HEK293 (cell line): Measurements from ENCODE around the gene PNPLA6.
A peak's percentile ranks its signal among the peaks of the same experiment; 100 is the strongest.

Experiments
- EGR2 ChIP-seq: fragments of 450-650 bp; formaldehyde crosslinking; IDR thresholded peaks from 2 replicates; pipeline ENCODE4 v1.5.1; 2016; ENCODE audit warnings: low read depth, missing biosample characterization, missing genetic modification characterization
- FEZF1 ChIP-seq: fragments of 450-650 bp; formaldehyde crosslinking; IDR thresholded peaks from 2 replicates; pipeline ENCODE4 v1.5.1; 2016; ENCODE audit warnings: missing biosample characterization, missing genetic modification characterization
- IKZF3 ChIP-seq: fragments of 450-650 bp; IDR thresholded peaks from 2 replicates; pipeline ENCODE4 v1.5.0; 2018; ENCODE audit warnings: missing biosample characterization, mild to moderate bottlenecking, missing genetic modification characterization, moderate library complexity
- KLF1 ChIP-seq: fragments of 450-650 bp; formaldehyde crosslinking; IDR thresholded peaks from 2 replicates; pipeline ENCODE4 v1.5.1; 2016; ENCODE audit warnings: missing biosample characterization, missing genetic modification characterization
- KLF9 ChIP-seq: fragments of 450-650 bp; formaldehyde crosslinking; IDR thresholded peaks from 2 replicates; pipeline ENCODE4 v1.5.1; 2016; ENCODE audit warnings: missing biosample characterization, missing genetic modification characterization, low read depth
- MYNN ChIP-seq: fragments of 450-650 bp; formaldehyde crosslinking; IDR thresholded peaks from 2 replicates; pipeline ENCODE4 v1.5.1; 2016; ENCODE audit warnings: missing biosample characterization, missing genetic modification characterization, borderline replicate concordance
- PRDM10 ChIP-seq: fragments of 450-650 bp; formaldehyde crosslinking; IDR thresholded peaks from 2 replicates; pipeline ENCODE4 v1.5.1; 2016; ENCODE audit warnings: missing biosample characterization, missing genetic modification characterization
- PRDM6 ChIP-seq: fragments of 450-650 bp; formaldehyde crosslinking; IDR thresholded peaks from 2 replicates; pipeline ENCODE4 v1.5.1; 2017; ENCODE audit warnings: missing biosample characterization, missing genetic modification characterization
- SP3 ChIP-seq: fragments of 450-650 bp; formaldehyde crosslinking; IDR thresholded peaks from 2 replicates; pipeline ENCODE4 v1.5.1; 2016; ENCODE audit warnings: missing biosample characterization, missing genetic modification characterization
- ZFP41 ChIP-seq: fragments of 450-650 bp; formaldehyde crosslinking; IDR thresholded peaks from 2 replicates; pipeline ENCODE4 v1.5.1; 2016; ENCODE audit warnings: missing biosample characterization, missing genetic modification characterization, borderline replicate concordance
- ZIC2 ChIP-seq: fragments of 450-650 bp; formaldehyde crosslinking; IDR thresholded peaks from 2 replicates; pipeline ENCODE4 v1.5.1; 2016; ENCODE audit warnings: missing biosample characterization, missing genetic modification characterization
- ZNF221 ChIP-seq: fragments of 450-650 bp; formaldehyde crosslinking; IDR thresholded peaks from 2 replicates; pipeline ENCODE4 v1.5.1; 2017; ENCODE audit warnings: missing biosample characterization, missing genetic modification characterization, borderline replicate concordance
- ZNF239 ChIP-seq: fragments of 450-650 bp; formaldehyde crosslinking; IDR thresholded peaks from 2 replicates; pipeline ENCODE4 v1.5.1; 2016; ENCODE audit warnings: missing biosample characterization, missing genetic modification characterization
- ZNF248 ChIP-seq: fragments of 450-650 bp; formaldehyde crosslinking; IDR thresholded peaks from 2 replicates; pipeline ENCODE4 v1.5.1; 2017; ENCODE audit warnings: missing biosample characterization, missing genetic modification characterization
- ZNF37A ChIP-seq: fragments of 450-650 bp; IDR thresholded peaks from 2 replicates; pipeline ENCODE4 v1.5.1; 2018; ENCODE audit warnings: missing biosample characterization, missing genetic modification characterization
- ZNF394 ChIP-seq: fragments of 450-650 bp; formaldehyde crosslinking; IDR thresholded peaks from 2 replicates; pipeline ENCODE4 v1.5.1; 2016; ENCODE audit warnings: missing biosample characterization, missing genetic modification characterization, mild to moderate bottlenecking, moderate library complexity, borderline replicate concordance
- ZNF473 ChIP-seq: fragments of 450-650 bp; formaldehyde crosslinking; IDR thresholded peaks from 2 replicates; pipeline ENCODE4 v1.5.1; 2017; ENCODE audit warnings: missing biosample characterization, missing genetic modification characterization
- ZNF571 ChIP-seq: fragments of 450-650 bp; formaldehyde crosslinking; IDR thresholded peaks from 2 replicates; pipeline ENCODE4 v1.5.0; 2017; ENCODE audit warnings: missing biosample characterization, missing genetic modification characterization
- ZNF610 ChIP-seq: fragments of 450-650 bp; formaldehyde crosslinking; IDR thresholded peaks from 2 replicates; pipeline ENCODE4 v1.5.1; 2016; ENCODE audit warnings: missing biosample characterization, missing genetic modification characterization, borderline replicate concordance
- TF ChIP-seq, protein P1 (sequence below): fragments of 450-650 bp; formaldehyde crosslinking; IDR thresholded peaks from 2 replicates; pipeline ENCODE4 v1.5.1; 2016; ENCODE audit warnings: missing biosample characterization, missing genetic modification characterization
- TF ChIP-seq, protein P2 (sequence below): fragments of 450-650 bp; formaldehyde crosslinking; IDR thresholded peaks from 2 replicates; pipeline ENCODE4 v1.5.1; 2017; ENCODE audit warnings: missing biosample characterization, missing genetic modification characterization
- TF ChIP-seq, protein P3 (sequence below): fragments of 450-650 bp; formaldehyde crosslinking; conservative IDR thresholded peaks from 2 replicates; pipeline ENCODE4 v1.5.1; 2016; ENCODE audit warnings: low read depth, missing biosample characterization, missing genetic modification characterization

The PNPLA6 gene

DNA sequence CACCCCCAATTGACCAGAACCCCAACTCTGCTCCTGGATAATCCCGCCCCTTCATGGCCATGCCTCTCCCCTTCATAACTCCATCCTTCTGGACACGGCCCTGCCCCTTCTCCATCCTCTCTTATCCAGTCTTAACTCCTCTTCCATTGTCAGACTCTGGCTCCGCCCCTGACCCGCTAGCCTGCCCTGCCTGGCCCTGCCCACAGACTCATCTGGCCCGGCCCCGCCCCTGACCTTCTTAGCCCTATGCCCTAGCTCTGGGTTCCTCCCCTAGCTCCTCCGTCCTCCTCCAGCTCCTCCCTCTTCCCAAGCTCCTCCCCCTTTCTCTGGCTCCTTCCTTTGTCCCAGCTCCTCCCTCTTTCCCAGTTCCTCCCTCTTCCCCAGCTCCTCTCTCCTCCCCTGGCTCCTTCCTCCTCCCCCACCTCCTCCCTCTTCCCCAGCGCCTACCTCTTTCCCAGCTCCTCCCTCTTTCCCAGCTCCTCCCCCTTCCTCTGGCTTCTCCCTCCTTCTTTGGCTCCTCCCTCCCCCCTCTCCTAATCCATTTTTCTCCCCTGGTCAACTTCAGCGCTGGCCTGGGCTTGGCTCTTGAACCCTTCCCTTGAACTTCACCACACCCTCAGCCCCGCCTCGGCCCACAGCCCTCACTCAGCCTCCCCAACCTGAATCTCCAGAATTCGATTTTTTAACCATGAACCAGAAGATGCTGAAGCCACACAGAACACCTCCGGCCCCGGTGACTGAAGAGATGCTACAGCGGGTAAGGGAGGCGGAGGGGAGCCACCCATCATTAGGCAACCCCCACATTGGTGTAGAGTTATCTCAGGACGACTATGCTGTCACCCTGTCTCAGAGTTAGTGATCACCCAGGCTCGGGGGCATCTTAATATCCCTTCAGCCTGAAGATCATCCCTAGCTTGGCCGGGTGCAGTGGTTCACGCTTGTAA is 28.9 kb upstream of the PNPLA6 start (continued):
- TF ChIP-seq ZNF394 (tag by site-specific recombination), result peak; percentile 100
- no peak for TF ChIP-seq ZNF37A
- peak; percentile 99 for TF ChIP-seq SP3
- TF ChIP-seq KLF1, result peak; percentile 72
- TF ChIP-seq, protein P1, sequence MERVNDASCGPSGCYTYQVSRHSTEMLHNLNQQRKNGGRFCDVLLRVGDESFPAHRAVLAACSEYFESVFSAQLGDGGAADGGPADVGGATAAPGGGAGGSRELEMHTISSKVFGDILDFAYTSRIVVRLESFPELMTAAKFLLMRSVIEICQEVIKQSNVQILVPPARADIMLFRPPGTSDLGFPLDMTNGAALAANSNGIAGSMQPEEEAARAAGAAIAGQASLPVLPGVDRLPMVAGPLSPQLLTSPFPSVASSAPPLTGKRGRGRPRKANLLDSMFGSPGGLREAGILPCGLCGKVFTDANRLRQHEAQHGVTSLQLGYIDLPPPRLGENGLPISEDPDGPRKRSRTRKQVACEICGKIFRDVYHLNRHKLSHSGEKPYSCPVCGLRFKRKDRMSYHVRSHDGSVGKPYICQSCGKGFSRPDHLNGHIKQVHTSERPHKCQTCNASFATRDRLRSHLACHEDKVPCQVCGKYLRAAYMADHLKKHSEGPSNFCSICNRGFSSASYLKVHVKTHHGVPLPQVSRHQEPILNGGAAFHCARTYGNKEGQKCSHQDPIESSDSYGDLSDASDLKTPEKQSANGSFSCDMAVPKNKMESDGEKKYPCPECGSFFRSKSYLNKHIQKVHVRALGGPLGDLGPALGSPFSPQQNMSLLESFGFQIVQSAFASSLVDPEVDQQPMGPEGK (tag by site-specific recombination), result peak; percentile 90
- no peak for TF ChIP-seq ZNF571 (tag by site-specific recombination)
- TF ChIP-seq ZIC2 (tag by site-specific recombination), result no peak
- no peak for TF ChIP-seq MYNN (tag by site-specific recombination)
- no peak for TF ChIP-seq ZNF248 (tag by site-specific recombination)
- peak; percentile 72 for TF ChIP-seq KLF9 (tag by site-specific recombination)
- TF ChIP-seq, protein P2, sequence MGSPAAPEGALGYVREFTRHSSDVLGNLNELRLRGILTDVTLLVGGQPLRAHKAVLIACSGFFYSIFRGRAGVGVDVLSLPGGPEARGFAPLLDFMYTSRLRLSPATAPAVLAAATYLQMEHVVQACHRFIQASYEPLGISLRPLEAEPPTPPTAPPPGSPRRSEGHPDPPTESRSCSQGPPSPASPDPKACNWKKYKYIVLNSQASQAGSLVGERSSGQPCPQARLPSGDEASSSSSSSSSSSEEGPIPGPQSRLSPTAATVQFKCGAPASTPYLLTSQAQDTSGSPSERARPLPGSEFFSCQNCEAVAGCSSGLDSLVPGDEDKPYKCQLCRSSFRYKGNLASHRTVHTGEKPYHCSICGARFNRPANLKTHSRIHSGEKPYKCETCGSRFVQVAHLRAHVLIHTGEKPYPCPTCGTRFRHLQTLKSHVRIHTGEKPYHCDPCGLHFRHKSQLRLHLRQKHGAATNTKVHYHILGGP (tag by site-specific recombination), result no peak
- TF ChIP-seq, protein P3, sequence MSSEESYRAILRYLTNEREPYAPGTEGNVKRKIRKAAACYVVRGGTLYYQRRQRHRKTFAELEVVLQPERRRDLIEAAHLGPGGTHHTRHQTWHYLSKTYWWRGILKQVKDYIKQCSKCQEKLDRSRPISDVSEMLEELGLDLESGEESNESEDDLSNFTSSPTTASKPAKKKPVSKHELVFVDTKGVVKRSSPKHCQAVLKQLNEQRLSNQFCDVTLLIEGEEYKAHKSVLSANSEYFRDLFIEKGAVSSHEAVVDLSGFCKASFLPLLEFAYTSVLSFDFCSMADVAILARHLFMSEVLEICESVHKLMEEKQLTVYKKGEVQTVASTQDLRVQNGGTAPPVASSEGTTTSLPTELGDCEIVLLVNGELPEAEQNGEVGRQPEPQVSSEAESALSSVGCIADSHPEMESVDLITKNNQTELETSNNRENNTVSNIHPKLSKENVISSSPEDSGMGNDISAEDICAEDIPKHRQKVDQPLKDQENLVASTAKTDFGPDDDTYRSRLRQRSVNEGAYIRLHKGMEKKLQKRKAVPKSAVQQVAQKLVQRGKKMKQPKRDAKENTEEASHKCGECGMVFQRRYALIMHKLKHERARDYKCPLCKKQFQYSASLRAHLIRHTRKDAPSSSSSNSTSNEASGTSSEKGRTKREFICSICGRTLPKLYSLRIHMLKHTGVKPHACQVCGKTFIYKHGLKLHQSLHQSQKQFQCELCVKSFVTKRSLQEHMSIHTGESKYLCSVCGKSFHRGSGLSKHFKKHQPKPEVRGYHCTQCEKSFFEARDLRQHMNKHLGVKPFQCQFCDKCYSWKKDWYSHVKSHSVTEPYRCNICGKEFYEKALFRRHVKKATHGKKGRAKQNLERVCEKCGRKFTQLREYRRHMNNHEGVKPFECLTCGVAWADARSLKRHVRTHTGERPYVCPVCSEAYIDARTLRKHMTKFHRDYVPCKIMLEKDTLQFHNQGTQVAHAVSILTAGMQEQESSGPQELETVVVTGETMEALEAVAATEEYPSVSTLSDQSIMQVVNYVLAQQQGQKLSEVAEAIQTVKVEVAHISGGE (tag by site-specific recombination), result no peak
- peak; percentile 94 for TF ChIP-seq EGR2 (tag by site-specific recombination)
- no peak for TF ChIP-seq ZNF239 (tag by site-specific recombination)
- no peak for TF ChIP-seq ZNF473 (tag by site-specific recombination)
- no peak for TF ChIP-seq ZFP41
- no peak for TF ChIP-seq FEZF1 (tag by site-specific recombination)
- TF ChIP-seq IKZF3, result peak; percentile 94
- TF ChIP-seq PRDM6 (tag by site-specific recombination), result no peak
- TF ChIP-seq PRDM10 (tag by site-specific recombination), result peak; percentile 91
- TF ChIP-seq ZNF610, result no peak
- no peak for TF ChIP-seq ZNF221 (tag by site-specific recombination)
